IPS-20b (cell line): ENCODE data around the gene MPC1.
"Not testable (repeated sequence)": the region's sequence is repeated elsewhere in the genome, so short reads cannot be mapped to it uniquely, and the experiment has no call there.

Source experiments
- H3K27ac ChIP-seq: one replicate; pipeline ENCODE4 v1.5.1; 2013; ENCODE audit warnings: low read length
- H3K27me3 ChIP-seq: 2 replicates; pipeline ENCODE4 v1.6.1; 2013; ENCODE audit warnings: mild to moderate bottlenecking, low read length, inconsistent platforms; ENCODE audit not compliant: insufficient read depth
- H3K36me3 ChIP-seq: 2 replicates; pipeline ENCODE4 v1.6.1; 2013; ENCODE audit warnings: low read depth, mild to moderate bottlenecking, inconsistent platforms, low read length, moderate library complexity; ENCODE audit not compliant: insufficient read depth
- H3K4me1 ChIP-seq: 2 replicates; pipeline ENCODE4 v1.6.1; 2013; ENCODE audit warnings: mild to moderate bottlenecking, control low read depth, inconsistent platforms, low read length, moderate library complexity; ENCODE audit not compliant: insufficient read depth
- H3K4me3 ChIP-seq: 2 replicates; pipeline ENCODE4 v1.5.1; 2013; ENCODE audit warnings: mild to moderate bottlenecking, low read length, inconsistent platforms
- H3K9ac ChIP-seq: 2 replicates; pipeline ENCODE4 v1.6.1; 2013; ENCODE audit warnings: low read depth, mild to moderate bottlenecking, inconsistent platforms, low read length, moderate library complexity
- H3K9me3 ChIP-seq: 2 replicates; pipeline ENCODE4 v1.6.1; 2013; ENCODE audit warnings: mild to moderate bottlenecking, low read depth, low read length, inconsistent platforms; ENCODE audit not compliant: insufficient read depth

MPC1 gene

DNA sequence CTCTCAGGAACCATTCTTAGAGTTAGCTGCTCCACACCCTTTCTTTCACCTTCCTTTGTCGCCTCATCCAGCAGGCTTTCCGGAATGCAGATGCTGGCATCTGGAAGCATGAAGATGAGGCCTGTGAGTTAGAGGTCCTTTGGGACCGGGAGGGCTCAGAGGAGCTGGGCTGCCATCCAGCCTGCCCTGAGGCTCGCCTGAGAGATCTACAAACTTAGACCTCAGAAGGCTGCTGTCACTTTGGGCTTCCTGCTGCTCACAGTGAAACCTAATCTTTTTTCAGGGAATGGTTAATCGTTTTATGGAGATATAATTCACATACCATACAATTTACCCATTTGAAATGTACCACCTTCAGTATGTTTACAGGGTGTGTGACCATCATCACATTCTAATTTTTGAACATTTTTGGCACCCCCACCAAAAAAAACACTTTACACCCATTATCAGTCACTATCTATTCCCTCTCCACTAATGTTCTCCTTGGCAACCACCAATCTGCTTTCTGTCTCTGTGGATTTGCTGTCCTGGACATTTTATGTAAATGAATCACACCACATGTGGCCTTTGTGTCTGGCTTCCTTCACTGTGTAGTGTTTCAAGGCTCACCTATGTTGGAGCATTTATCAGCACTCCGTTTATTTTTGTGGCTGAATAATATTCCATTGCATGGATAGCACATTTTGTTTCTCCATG is 20.0 kb upstream of the MPC1 start:
- peaks cover 8% of the 10 kb centered on the region; the same call in 1 of the 2 replicates for H3K4me1 ChIP-seq
- H3K9me3 ChIP-seq = no peaks in the 10 kb centered on the region
- H3K27ac ChIP-seq = no peak overlapping the region
- H3K4me3 ChIP-seq = no peak overlapping the region
- H3K9ac ChIP-seq = no peak overlapping the region
- H3K36me3 ChIP-seq = no peaks in the 10 kb centered on the region
- no peaks in the 10 kb centered on the region for H3K27me3 ChIP-seq

- not testable (repeated sequence) for H3K27me3 ChIP-seq, H3K36me3 ChIP-seq, H3K4me3 ChIP-seq, H3K9ac ChIP-seq, H3K4me1 ChIP-seq, H3K9me3 ChIP-seq, H3K27ac ChIP-seq
Measured at GRCh38 chr6:166400649-166401250, 18.0 kb upstream of the MPC1 start.

DNA sequence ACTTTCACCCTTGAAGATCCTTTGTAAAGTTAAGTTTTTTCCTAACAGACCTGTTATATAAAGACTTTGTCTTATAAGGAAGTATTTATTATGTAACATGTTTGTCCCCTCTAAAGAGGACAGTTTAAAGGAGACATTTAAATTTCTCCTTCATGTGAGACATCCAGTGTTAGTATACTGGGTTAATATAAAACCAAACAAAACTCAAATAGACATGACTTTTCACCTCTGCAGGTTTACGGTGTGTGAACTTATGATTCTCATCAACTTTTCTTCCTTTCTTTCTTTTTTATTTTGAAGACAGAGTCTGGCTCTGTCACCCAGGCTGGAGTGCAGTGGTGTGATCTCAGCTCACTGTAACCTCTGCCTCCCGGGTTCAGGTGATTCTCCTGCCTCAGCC is 17.4 kb upstream of the MPC1 start:
- H3K36me3 ChIP-seq = no peaks in the 10 kb centered on the region
- no peaks in the 10 kb centered on the region for H3K9me3 ChIP-seq
- H3K4me1 ChIP-seq = peaks cover 8% of the 10 kb centered on the region; the same call in 1 of the 2 replicates
- H3K27me3 ChIP-seq = no peaks in the 10 kb centered on the region
- H3K27ac ChIP-seq = no peak overlapping the region
- H3K9ac ChIP-seq = no peak overlapping the region
- no peak overlapping the region for H3K4me3 ChIP-seq

DNA sequence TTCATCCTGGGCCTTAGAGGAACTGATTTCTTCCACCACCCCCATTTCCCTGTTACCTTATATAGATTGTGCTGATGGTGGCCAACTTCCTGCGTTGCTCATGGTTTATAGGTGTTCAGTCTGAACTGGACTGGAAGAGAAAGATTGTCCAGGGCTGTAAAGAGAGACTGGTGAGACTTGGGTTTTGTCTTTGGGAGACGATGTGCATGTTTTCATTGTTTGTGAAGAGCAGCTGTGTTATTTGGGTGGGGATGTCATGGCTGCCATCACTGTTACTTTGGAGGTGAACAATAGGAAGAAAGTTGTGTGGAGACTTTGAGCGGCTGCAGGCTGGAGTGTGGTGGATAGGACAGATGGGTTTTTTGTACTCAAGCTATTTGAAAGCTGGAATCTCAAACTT is 15.6 kb upstream of the MPC1 start:
- H3K27me3 ChIP-seq = no peaks in the 10 kb centered on the region; the same call in 1 of the 2 replicates
- peaks cover 8% of the 10 kb centered on the region; the same call in 1 of the 2 replicates for H3K4me1 ChIP-seq
- no peaks in the 10 kb centered on the region for H3K36me3 ChIP-seq
- no peak overlapping the region for H3K4me3 ChIP-seq
- no peak overlapping the region for H3K9ac ChIP-seq
- H3K9me3 ChIP-seq = no peaks in the 10 kb centered on the region
- H3K27ac ChIP-seq = no peak overlapping the region

DNA sequence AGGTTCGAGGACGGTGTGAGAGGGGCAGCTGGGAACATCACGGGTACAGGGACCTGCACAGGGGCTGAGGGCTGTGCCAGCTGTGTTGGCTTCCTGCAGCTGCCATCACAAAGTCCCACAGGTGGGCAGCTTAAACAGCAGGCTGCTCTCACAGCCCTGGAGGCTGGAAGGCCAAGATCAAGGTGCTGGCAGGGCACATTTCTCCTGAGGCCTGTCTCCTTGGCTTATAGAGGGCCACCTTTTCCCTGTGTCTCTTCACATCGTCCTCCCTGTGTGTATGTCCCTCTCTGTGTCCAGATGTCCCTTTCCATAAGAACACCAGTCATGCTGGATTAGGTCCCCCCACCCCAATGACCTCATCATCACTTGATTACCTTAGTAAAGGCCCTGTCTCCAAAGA is 15.1 kb upstream of the MPC1 start:
- Histone ChIP-seq H3K4me1 (peaks cover 8% of the 10 kb centered on the region; the same call in 1 of the 2 replicates), H3K4me3 (no peak overlapping the region), H3K9me3 (no peaks in the 10 kb centered on the region), H3K36me3 (no peaks in the 10 kb centered on the region), H3K27me3 (no peaks in the 10 kb centered on the region; the same call in 1 of the 2 replicates), H3K9ac (no peak overlapping the region), H3K27ac (no peak overlapping the region)

GRCh38 chr6:166395778-166396177 is 13.0 kb upstream of the MPC1 start:
- Histone ChIP-seq H3K36me3 (no peaks in the 10 kb centered on the region), H3K4me1 (peaks cover 8% of the 10 kb centered on the region; the same call in 1 of the 2 replicates), H3K4me3 (no peak overlapping the region), H3K27me3 (no peaks in the 10 kb centered on the region; the same call in 1 of the 2 replicates), H3K9ac (no peak overlapping the region), H3K9me3 (no peaks in the 10 kb centered on the region), H3K27ac (no peak overlapping the region)

GRCh38 chr6:166395351-166395750 is 12.6 kb upstream of the MPC1 start:
- H3K27me3 ChIP-seq = no peaks in the 10 kb centered on the region; the same call in 1 of the 2 replicates
- H3K9ac ChIP-seq = no peak overlapping the region
- H3K4me3 ChIP-seq = no peak overlapping the region
- no peaks in the 10 kb centered on the region for H3K36me3 ChIP-seq
- no peaks in the 10 kb centered on the region for H3K9me3 ChIP-seq
- H3K4me1 ChIP-seq = peaks cover 9% of the 10 kb centered on the region; the same call in 1 of the 2 replicates
- no peak overlapping the region for H3K27ac ChIP-seq

GRCh38 chr6:166394036-166394892 is 11.5 kb upstream of the MPC1 start:
- Histone ChIP-seq H3K9me3 (no peaks in the 10 kb centered on the region), H3K4me3 (no peak overlapping the region), H3K9ac (no peak overlapping the region), H3K4me1 (peaks cover 12% of the 10 kb centered on the region; the same call in 1 of the 2 replicates), H3K36me3 (no peaks in the 10 kb centered on the region), H3K27ac (no peak overlapping the region), H3K27me3 (no peaks in the 10 kb centered on the region; the same call in 1 of the 2 replicates)

DNA sequence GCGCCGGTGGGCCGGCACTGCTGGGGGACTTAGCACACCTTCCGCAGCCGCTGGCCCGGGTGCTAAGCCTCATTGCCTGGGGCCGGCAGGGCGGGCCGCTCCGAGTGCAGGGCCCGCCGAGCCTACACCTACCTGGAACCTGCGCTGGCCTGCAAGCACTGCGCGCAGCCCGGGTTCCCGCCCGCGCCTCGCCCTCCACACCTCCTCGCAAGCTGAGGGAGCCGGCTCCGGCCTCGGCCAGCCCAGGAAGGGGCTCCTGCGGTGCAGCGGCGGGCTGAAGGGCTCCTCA is 10.7 kb upstream of the MPC1 start:
- Histone ChIP-seq H3K36me3 (no peaks in the 10 kb centered on the region), H3K27me3 (no peaks in the 10 kb centered on the region; the same call in 1 of the 2 replicates), H3K9ac (no peak overlapping the region), H3K27ac (no peak overlapping the region), H3K9me3 (no peaks in the 10 kb centered on the region), H3K4me1 (peaks cover 5% of the 10 kb centered on the region; the same call in 1 of the 2 replicates), H3K4me3 (no peak overlapping the region)

- H3K27me3 ChIP-seq, H3K36me3 ChIP-seq, H3K4me1 ChIP-seq, H3K9ac ChIP-seq, H3K27ac ChIP-seq, H3K4me3 ChIP-seq, H3K9me3 ChIP-seq: not testable (repeated sequence)
Measured at GRCh38 chr6:166392755-166393534, 10.2 kb upstream of the MPC1 start.

DNA sequence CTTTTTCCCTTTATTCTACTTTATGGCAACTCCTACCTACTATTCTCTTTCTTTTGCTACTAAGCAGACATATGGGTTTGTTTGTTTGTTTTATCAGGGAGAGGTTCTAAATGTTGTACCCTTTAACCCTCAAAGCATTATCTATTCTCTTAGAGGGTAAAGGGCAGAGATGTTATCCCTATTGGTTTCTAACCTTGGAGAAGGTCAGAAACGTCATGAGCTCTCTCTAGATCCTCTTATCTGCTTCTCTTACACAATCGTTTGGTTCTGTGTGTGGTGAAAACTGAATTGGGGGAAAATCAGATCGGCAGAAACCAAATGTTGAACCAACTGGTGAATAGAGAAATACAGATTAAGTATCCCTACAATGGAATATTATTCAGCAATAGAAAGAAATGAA is 6.4 kb upstream of the MPC1 start:
- Histone ChIP-seq H3K9ac (no peak overlapping the region), H3K4me3 (no peak overlapping the region), H3K27ac (no peak overlapping the region), H3K27me3 (no peaks in the 10 kb centered on the region), H3K4me1 (peaks cover 4% of the 10 kb centered on the region), H3K36me3 (no peaks in the 10 kb centered on the region), H3K9me3 (no peaks in the 10 kb centered on the region)
